HepG2 (cell line): Measurements from ENCODE around the gene DNAAF3. TPM values are rescaled to one million over a fixed set of nuclear protein-coding genes. Genes with fewer than 3 reads are reported as not detected.

ENCODE experiments used
- ARID5B ChIP-seq: IDR thresholded peaks from 2 replicates; pipeline ENCODE4 v1.4.0; 2020; ENCODE audit warnings: mild to moderate bottlenecking, missing genetic modification reagents
- ATF7-NPFF ChIP-seq: sonication (generic); formaldehyde crosslinking; IDR thresholded peaks from 2 replicates; pipeline ENCODE4 v1.8.1; 2023; ENCODE audit warnings: mild to moderate bottlenecking, low read depth, missing genetic modification reagents, moderate library complexity
- CSRNP2 ChIP-seq: sonication (generic); formaldehyde crosslinking; conservative IDR thresholded peaks from 2 replicates; pipeline ENCODE4 v1.8.0; 2022; ENCODE audit warnings: low read depth, missing genetic modification reagents
- DNMT3B ChIP-seq: conservative IDR thresholded peaks from 2 replicates; pipeline ENCODE4 v1.6.1; 2016; ENCODE audit warnings: missing biosample characterization, control low read depth
- E2F1 ChIP-seq: sonication (generic); formaldehyde crosslinking; IDR thresholded peaks from 2 replicates; pipeline ENCODE4 v1.5.0; 2020; ENCODE audit warnings: missing genetic modification reagents
- FOXA1 ChIP-seq, 2 experiments: fragments of 450-650 bp in 1 of 2; sonication (generic) in 1 of 2; formaldehyde crosslinking in 1 of 2; IDR thresholded peaks; 2 replicates each; pipeline versions ENCODE4 v1.4.0 to v1.6.1; 2016 to 2020; ENCODE audit warnings: missing genetic modification reagents in 1 of 2
- HNRNPL ChIP-seq: fragments of 200-400 bp; formaldehyde crosslinking; IDR thresholded peaks from 2 replicates; pipeline ENCODE4 v1.6.1; 2017; ENCODE audit warnings: mild to moderate bottlenecking, low read depth, low read length
- IKZF1 ChIP-seq: fragments of 450-650 bp; IDR thresholded peaks from 2 replicates; pipeline ENCODE4 v1.7.1; 2016
- MTF2 ChIP-seq: sonication (generic); formaldehyde crosslinking; IDR thresholded peaks from 2 replicates; pipeline ENCODE4 v1.5.0; 2020; ENCODE audit warnings: missing genetic modification reagents, borderline replicate concordance
- PRPF4 ChIP-seq: fragments of 200-400 bp; formaldehyde crosslinking; IDR thresholded peaks from 2 replicates; pipeline ENCODE4 v1.6.1; 2016; ENCODE audit warnings: low read length, low read depth; ENCODE audit not compliant: poor library complexity, severe bottlenecking
- SP1 ChIP-seq, 2 experiments: fragments of 450-650 bp in 1 of 2; sonication (generic) in 1 of 2; formaldehyde crosslinking in 1 of 2; IDR thresholded peaks; 2 replicates each; pipeline versions ENCODE4 v1.4.0 to v1.6.1; 2016 to 2020; ENCODE audit warnings: missing genetic modification reagents in 1 of 2
- THAP9 ChIP-seq: sonication (generic); formaldehyde crosslinking; IDR thresholded peaks from 2 replicates; pipeline ENCODE4; 2020; ENCODE audit warnings: missing genetic modification reagents, mild to moderate bottlenecking, borderline replicate concordance
- UBTF ChIP-seq: sonication (generic); formaldehyde crosslinking; IDR thresholded peaks from 2 replicates; pipeline ENCODE4 v1.4.0; 2020; ENCODE audit warnings: mild to moderate bottlenecking, missing genetic modification reagents
- ZKSCAN5 ChIP-seq: sonication (generic); formaldehyde crosslinking; IDR thresholded peaks from 2 replicates; pipeline ENCODE4 v1.5.1; 2020; ENCODE audit warnings: mild to moderate bottlenecking, missing genetic modification reagents
- ZMYM2 ChIP-seq: sonication (generic); formaldehyde crosslinking; IDR thresholded peaks from 2 replicates; pipeline ENCODE4 v1.8.0; 2022; ENCODE audit warnings: mild to moderate bottlenecking, missing genetic modification reagents
- ZNF337 ChIP-seq: sonication (generic); formaldehyde crosslinking; IDR thresholded peaks from 2 replicates; pipeline ENCODE4 v1.5.1; 2020; ENCODE audit warnings: missing genetic modification reagents, low read depth, mild to moderate bottlenecking, borderline replicate concordance
- polyA plus RNA-seq, 8 experiments: library from polyadenylated mRNA; depleted of rRNA in 3 of 8; stranded (reverse) in 7 of 8; unstranded in 1 of 8; fragments of >200 nt; fragmentation: Illumina TruSeq in 4 of 8; extraction: Trizol in 4 of 8; gene quantifications; 2 replicates each; pipeline versions ENCODE4 v1.2.1 to v1.2.3, GENCODE V29; 2011 to 2016; ENCODE audit warnings: low read depth in 4 of 8, missing spikeins in 1 of 8, mixed read lengths in 1 of 8; ENCODE audit not compliant: insufficient read depth in 1 of 8
- total RNA-seq, 5 experiments: library from RNA; depleted of rRNA; stranded (reverse); fragments of >200 nt; fragmentation: Illumina TruSeq; extraction: Trizol; gene quantifications; 2 replicates each; pipeline ENCODE4 v1.2.3, GENCODE V29; 2016; ENCODE audit warnings: low read depth in 1 of 5

The DNAAF3 gene
- total and polyA plus RNA-seq, 2 of the 13 experiments (the other 11 are each of a cell fraction or from before 2014, with no cell fraction given), result 0.30 to 0.40 TPM

- TF ChIP-seq ARID5B (CRISPR knock-in tag), result peak; percentile 59; the same call in 1 of the 2 replicates
- no peak for TF ChIP-seq IKZF1
- no peak for TF ChIP-seq DNMT3B
- TF ChIP-seq HNRNPL, result 0 out of 2 replicates have a peak, but pooled peaks have one; percentile 11
- TF ChIP-seq E2F1, result no peak
- no peak for TF ChIP-seq ZKSCAN5
- no peak for TF ChIP-seq SP1 (IDR thresholded peaks at IDR 0.05)
- no peak for TF ChIP-seq SP1 (CRISPR knock-in tag; IDR thresholded peaks at IDR 0.05)
- TF ChIP-seq CSRNP2 (CRISPR knock-in tag), result no peak
- TF ChIP-seq THAP9 (CRISPR knock-in tag), result peak; percentile 67; the same call in 1 of the 2 replicates
- no peak for TF ChIP-seq PRPF4
- peak; percentile 61; the same call in 1 of the 2 replicates for TF ChIP-seq ATF7-NPFF (CRISPR knock-in tag)
- no peak for TF ChIP-seq FOXA1 (IDR thresholded peaks at IDR 0.05)
- peak; percentile 58 for TF ChIP-seq FOXA1 (CRISPR knock-in tag; IDR thresholded peaks at IDR 0.05)
- TF ChIP-seq ZMYM2 (CRISPR knock-in tag), result peak; percentile 49; the same call in 1 of the 2 replicates
- TF ChIP-seq UBTF, result no peak
- peak; percentile 68; the same call in 1 of the 2 replicates for TF ChIP-seq ZNF337 (CRISPR knock-in tag)
- no peak for TF ChIP-seq MTF2 (CRISPR knock-in tag)
These were observed 43.5 kb upstream of the DNAAF3 start (continued) for GRCh38 chr19:55209693-55210472.
